Natural killer cell (primary cell): ENCODE measurements around the gene XYLT2. TPM values are rescaled to one million over a fixed set of nuclear protein-coding genes. Genes with fewer than 3 reads are reported as not detected.

Source experiments
- ATAC-seq, 3 donors: fragments of 150-1000 bp in 2 of 3; fragments of 200-7000 bp in 1 of 3; cut with Tn5 transposase; 1 replicate in 1 of 3; 2 replicates in 2 of 3; pipeline ENCODE4 v1.10.0; 2021; ENCODE audit warnings: mild to moderate bottlenecking in 2 of 3, moderate library complexity in 2 of 3
- DNase-seq, 2 donors: peaks; one replicate each; pipeline versions ENCODE4 v3.0.0 to v3.0.0-alpha.2; 2013 to 2021; ENCODE audit warnings: mixed read lengths in 1 of 2
- H3K27ac ChIP-seq: one replicate; pipeline ENCODE4 v1.5.1; 2013; ENCODE audit warnings: mild to moderate bottlenecking, low read length
- H3K27me3 ChIP-seq: one replicate; pipeline ENCODE4 v1.6.1; 2013; ENCODE audit warnings: low read length; ENCODE audit not compliant: control insufficient read depth, insufficient read depth
- H3K36me3 ChIP-seq: one replicate; pipeline ENCODE4 v1.6.1; 2013; ENCODE audit warnings: low read length; ENCODE audit not compliant: control insufficient read depth, insufficient read depth
- H3K4me1 ChIP-seq: one replicate; pipeline ENCODE4 v1.6.1; 2013; ENCODE audit warnings: low read length; ENCODE audit not compliant: control insufficient read depth, insufficient read depth
- H3K4me3 ChIP-seq: one replicate; pipeline ENCODE4 v1.5.1; 2013; ENCODE audit warnings: low read length
- H3K9me3 ChIP-seq: one replicate; pipeline ENCODE4 v1.6.1; 2013; ENCODE audit warnings: low read length; ENCODE audit not compliant: control insufficient read depth, insufficient read depth
- H3K27ac Mint-ChIP-seq, 2 donors: one replicate each; pipeline ENCODE4 v1.8.0; 2022; ENCODE audit warnings: mild to moderate bottlenecking in 2 of 2, mixed read lengths in 2 of 2, moderate library complexity in 1 of 2
- H3K27me3 Mint-ChIP-seq, 2 donors: one replicate each; pipeline ENCODE4 v1.8.0; 2022; ENCODE audit warnings: low read depth in 2 of 2, mixed read lengths in 2 of 2
- H3K36me3 Mint-ChIP-seq: one replicate; pipeline ENCODE4 v1.8.0; 2022; ENCODE audit warnings: mixed read lengths
- H3K4me1 Mint-ChIP-seq, 2 donors: one replicate each; pipeline ENCODE4 v1.8.0; 2022; ENCODE audit warnings: mixed read lengths in 2 of 2
- H3K4me3 Mint-ChIP-seq: one replicate; pipeline ENCODE4 v1.8.0; 2022; ENCODE audit warnings: mild to moderate bottlenecking, moderate library complexity, mixed read lengths
- H3K9me3 Mint-ChIP-seq, 2 donors: one replicate each; pipeline ENCODE4 v1.8.0; 2022; ENCODE audit warnings: mixed read lengths in 2 of 2
- CTCF ChIP-seq: fragments of 200-600 bp; IDR thresholded peaks from one replicate; pipeline ENCODE4 v1.8.0; 2022; ENCODE audit warnings: antibody characterized with exemption
- WGBS: methylation state at CpG from one replicate; pipeline ENCODE4 v1.1.7; 2013; ENCODE audit warnings: missing lambda C conversion rate; ENCODE audit not compliant: insufficient coverage; 5-methylcytosine and 5-hydroxymethylcytosine counted together
- intact Hi-C: fragments of 100-400 bp; cut with micrococcal nuclease; formaldehyde crosslinking; loops from one replicate; pipeline ENCODE4 v1.14.2; 2022
- total RNA-seq, 4 donors: library from RNA; stranded (reverse); fragments of 120-200 nt in 1 of 4; gene quantifications; one replicate each; pipeline versions ENCODE4 v1.2.3 to v1.2.4, GENCODE V29; 2013 to 2022

XYLT2 gene
- total RNA-seq, 3 donors from 2014 or later (not counting 1 experiment from before 2014, with no cell fraction given): 16.3 to 25.4 (median 18.6) TPM

GRCh38 chr17:50361561-50362480 is 15.9 kb downstream of the XYLT2 start:
- peak overlapping the region; percentile 42 to 77 for H3K27ac Mint-ChIP-seq
- 48% methylated on average over 9 of the region's 11 CpGs for WGBS
- ATAC-seq (peak; percentile 85 to 98 (median 91)), DNase-seq (peak; percentile 44 to 85)
- Histone ChIP-seq H3K9me3 (no peaks in the 10 kb centered on the region), H3K4me3 (no peak overlapping the region), H3K36me3 (peaks cover 31% of the 10 kb centered on the region), H3K27me3 (no peaks in the 10 kb centered on the region), H3K4me1 (peaks cover 7% of the 10 kb centered on the region), H3K27ac (no peak overlapping the region)
- H3K4me3 Mint-ChIP-seq: no peak overlapping the region
- intact Hi-C loops: loop anchor here (5.0 kb wide), 1 partner anchor 35 kb away; the partner anchor contains the start of gene LRRC59
- peak; percentile 66 for TF ChIP-seq CTCF
- H3K27me3 Mint-ChIP-seq: no peaks in the 10 kb centered on the region
- peaks cover 7 to 18% of the 10 kb centered on the region in 2 donors for H3K4me1 Mint-ChIP-seq
- H3K36me3 Mint-ChIP-seq: no peaks in the 10 kb centered on the region
- no peaks in the 10 kb centered on the region for H3K9me3 Mint-ChIP-seq

- 95% methylated on average over 6 of the region's 7 CpGs for WGBS
- H3K9me3 ChIP-seq: no peaks in the 10 kb centered on the region
- intact Hi-C loops: loop anchor here (5.0 kb wide), 1 partner anchor 35 kb away; the partner anchor contains the start of gene LRRC59
- peaks cover 7 to 18% of the 10 kb centered on the region in 2 donors for H3K4me1 Mint-ChIP-seq
- H3K9me3 Mint-ChIP-seq: no peaks in the 10 kb centered on the region
- H3K27ac ChIP-seq: no peak overlapping the region
- no peak overlapping the region for H3K4me3 ChIP-seq
- H3K27ac Mint-ChIP-seq: peak overlapping the region; percentile 42 to 77
- no peak overlapping the region for H3K4me3 Mint-ChIP-seq
- H3K4me1 ChIP-seq: peaks cover 7% of the 10 kb centered on the region
- DNase-seq: no peak
- peaks cover 33% of the 10 kb centered on the region for H3K36me3 ChIP-seq
- no peak for ATAC-seq
- no peaks in the 10 kb centered on the region for H3K27me3 Mint-ChIP-seq
- TF ChIP-seq CTCF: no peak
- no peaks in the 10 kb centered on the region for H3K27me3 ChIP-seq
- peaks cover 1% of the 10 kb centered on the region for H3K36me3 Mint-ChIP-seq
Observed at GRCh38 chr17:50362661-50363060, 16.7 kb downstream of the XYLT2 start.

- H3K4me3 Mint-ChIP-seq: no peak overlapping the region
- TF ChIP-seq CTCF: no peak
- DNase-seq (no peak), ATAC-seq (no peak)
- intact Hi-C loops: loop anchor here (5.0 kb wide), 1 partner anchor 34 kb away; the partner anchor contains the start of gene LRRC59
- H3K27ac ChIP-seq: no peak overlapping the region
- H3K9me3 Mint-ChIP-seq: no peaks in the 10 kb centered on the region
- peaks cover 9% of the 10 kb centered on the region for H3K36me3 Mint-ChIP-seq
- H3K9me3 ChIP-seq: no peaks in the 10 kb centered on the region
- peaks cover 37% of the 10 kb centered on the region for H3K36me3 ChIP-seq
- peaks cover 7% of the 10 kb centered on the region for H3K4me1 ChIP-seq
- 78% methylated on average over 8 of the region's 8 CpGs for WGBS
- no peaks in the 10 kb centered on the region for H3K27me3 Mint-ChIP-seq
- H3K27ac Mint-ChIP-seq: peak overlapping the region in 1 of 2 donors; percentile 13
- H3K4me3 ChIP-seq: no peak overlapping the region
- H3K27me3 ChIP-seq: no peaks in the 10 kb centered on the region
- peaks cover 7 to 18% of the 10 kb centered on the region in 2 donors for H3K4me1 Mint-ChIP-seq
Observed at GRCh38 chr17:50363217-50364060, 17.5 kb downstream of the XYLT2 start.
